HT-29 (cell line): ENCODE data around the gene MINDY3. TPM values are rescaled to one million over a fixed set of nuclear protein-coding genes. Genes with fewer than 3 reads are reported as not detected.
"Not testable (repeated sequence)": the region's sequence is repeated elsewhere in the genome, so short reads cannot be mapped to it uniquely, and the experiment has no call there.

Source experiments
- DNase-seq: peaks from one replicate; pipeline ENCODE4 v3.0.0-alpha.2; 2015; ENCODE audit warnings: low spot score
- total RNA-seq: library from RNA; depleted of rRNA; stranded (reverse); fragments of >200 nt; shearing (Covaris generic); gene quantifications from 2 replicates; pipeline ENCODE4 v1.2.3, GENCODE V29; 2014

MINDY3 gene
- total RNA-seq, 1 experiment from 2014 or later = 6.3 TPM

DNA sequence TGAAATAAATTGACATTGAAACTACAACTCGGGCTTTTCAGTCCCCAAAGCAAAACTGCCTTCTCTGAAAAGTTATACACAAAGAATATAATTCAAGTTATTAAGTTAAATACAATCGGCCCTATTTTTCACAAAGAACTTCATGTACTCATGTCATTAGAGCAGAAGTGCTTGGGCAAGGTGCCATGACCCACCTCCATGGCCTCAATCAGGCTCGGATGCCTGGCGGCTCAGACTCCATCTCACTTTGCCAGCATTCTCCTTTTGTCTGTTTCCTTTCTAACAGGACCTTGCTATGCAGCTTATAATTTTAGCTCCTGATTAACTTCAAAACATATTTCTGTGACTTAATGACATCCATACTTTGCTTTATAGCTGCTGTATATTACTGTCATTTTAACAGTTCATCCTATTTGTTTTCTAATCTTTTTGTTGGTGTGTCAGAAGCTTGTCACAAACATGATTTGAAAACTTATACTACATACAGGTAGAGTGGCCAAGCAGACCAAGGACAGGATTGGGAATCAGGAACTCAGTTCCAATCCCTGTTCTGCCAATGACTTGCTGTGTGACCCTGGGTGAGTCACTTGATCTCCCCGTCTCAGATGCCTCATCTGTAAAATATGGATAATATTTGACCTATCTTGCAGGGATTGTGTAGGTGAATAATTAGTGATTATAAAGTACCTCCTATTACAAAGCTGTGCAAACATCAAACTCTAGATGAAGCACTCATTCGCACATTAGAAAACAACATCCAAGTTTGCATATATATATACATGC lies 79.8 kb downstream of the MINDY3 start:
- DNase-seq = no peak

DNA sequence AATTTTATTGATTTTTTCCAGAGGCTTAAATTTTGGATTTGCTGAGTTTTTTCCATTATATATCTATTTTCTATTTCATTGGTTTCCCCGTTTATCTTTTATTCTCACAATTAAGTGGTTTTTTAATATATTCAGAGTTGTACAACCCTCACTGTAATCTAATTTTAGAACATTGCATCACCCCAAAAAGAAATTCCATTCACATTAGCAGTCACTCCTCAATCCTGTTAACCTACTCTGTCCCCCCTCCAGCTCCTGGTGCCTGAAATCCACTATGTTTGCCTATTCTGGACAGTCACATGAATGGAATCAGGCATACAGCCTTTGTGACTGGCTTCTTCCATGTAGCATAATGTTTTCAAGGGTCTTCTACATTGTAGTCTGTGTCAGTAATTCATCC lies 84.8 kb downstream of the MINDY3 start:
- no peak for DNase-seq

DNA sequence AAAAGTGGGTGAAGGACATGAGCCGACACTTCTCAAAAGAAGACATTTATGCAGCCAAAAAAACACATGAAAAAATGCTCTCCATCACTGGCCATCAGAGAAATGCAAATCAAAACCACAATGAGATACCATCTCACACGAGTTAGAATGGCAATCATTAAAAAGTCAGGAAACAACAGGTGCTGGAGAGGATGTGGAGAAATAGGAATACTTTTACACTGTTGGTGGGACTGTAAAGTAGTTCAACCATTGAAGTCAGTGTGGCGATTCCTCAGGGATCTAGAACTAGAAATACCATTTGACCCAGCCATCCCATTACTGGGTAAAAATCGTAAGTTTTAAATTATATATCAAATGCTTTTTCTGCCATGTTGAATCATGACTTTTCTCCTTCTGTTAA lies 85.8 kb downstream of the MINDY3 start:
- not testable (repeated sequence) for DNase-seq

DNA sequence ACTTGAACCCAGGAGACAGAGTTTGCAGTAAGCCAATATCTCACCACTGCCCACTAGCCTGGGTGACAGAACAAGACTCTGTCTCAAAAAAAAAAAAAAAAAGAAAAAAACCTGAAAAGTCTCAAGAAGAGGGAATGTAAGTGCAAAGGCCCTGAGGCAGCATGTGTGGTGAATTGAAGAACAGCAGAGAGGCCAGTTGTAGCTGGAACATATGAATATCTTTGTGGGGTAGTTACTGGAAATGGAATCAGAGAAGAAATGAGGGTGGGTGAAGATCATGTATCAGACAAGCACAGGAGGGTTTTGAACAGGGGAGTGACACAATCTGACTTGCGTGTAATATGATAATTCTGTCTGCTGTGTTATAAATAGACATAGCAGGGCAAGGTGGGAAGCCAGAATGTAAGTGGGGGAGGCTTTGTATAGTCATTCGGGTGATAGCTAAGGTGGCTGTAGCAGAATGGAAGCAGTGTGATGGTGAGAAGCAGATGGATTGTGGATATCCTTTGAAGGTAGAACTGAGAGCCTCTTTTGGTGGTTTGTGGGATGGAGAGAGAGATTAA lies 95.3 kb downstream of the MINDY3 start:
- DNase-seq = no peak

DNA sequence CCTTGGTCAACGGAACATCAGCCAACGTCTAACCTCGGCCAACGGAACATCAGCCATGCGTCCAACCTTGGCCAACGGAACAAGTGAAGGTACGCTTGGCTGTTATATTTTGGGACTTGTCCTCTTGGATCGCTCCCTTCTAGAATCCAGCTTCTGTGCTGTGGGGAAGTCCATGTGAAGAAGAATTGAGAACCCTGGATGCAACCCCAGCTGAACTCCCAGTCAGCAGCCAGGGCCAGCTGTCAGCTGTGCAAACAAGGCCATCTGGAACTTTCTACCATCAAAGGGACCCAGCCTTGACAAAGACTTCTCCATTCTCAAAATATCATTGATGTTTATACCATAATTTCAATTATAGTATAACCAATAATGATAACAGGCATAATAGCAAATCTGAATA lies 97.3 kb downstream of the MINDY3 start:
- no peak for DNase-seq

DNA sequence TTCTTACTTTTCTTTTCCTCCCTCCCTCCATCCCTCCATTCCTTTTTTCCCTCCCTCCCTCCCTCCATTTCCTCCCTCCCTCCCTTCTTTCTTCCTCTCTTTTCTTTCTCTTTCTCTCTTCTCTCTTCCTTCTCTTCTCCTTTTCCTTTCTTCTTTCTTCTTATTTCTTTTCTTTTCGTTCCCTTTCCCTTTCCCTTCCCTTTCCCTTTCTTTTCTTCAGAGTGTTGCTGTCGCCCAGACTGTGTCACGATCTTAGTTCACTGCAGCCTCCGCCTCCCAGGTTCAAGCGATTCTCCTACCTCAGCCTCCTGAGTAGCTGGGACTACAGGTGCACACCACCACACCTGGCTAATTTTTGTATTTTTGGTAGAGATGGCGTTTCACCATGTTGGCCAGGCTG lies 98.1 kb downstream of the MINDY3 start:
- DNase-seq = not testable (repeated sequence)

DNA sequence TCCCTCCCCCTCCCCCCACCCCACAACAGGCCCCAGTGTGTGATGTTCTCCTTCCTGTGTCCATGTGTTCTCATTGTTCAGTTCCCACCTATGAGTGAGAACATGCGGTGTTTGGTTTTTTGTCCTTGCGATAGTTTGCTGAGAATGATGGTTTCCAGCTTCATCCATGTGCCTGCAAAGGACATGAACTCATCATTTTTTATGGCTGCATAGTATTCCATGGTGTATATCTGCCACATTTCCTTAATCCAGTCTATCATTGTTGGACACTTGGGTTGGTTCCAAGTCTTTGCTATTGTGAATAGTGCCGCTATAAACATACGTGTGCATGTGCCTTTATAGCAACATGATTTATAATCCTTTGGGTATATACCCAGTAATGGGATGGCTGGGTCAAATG lies 99.1 kb downstream of the MINDY3 start:
- not testable (repeated sequence) for DNase-seq

DNA sequence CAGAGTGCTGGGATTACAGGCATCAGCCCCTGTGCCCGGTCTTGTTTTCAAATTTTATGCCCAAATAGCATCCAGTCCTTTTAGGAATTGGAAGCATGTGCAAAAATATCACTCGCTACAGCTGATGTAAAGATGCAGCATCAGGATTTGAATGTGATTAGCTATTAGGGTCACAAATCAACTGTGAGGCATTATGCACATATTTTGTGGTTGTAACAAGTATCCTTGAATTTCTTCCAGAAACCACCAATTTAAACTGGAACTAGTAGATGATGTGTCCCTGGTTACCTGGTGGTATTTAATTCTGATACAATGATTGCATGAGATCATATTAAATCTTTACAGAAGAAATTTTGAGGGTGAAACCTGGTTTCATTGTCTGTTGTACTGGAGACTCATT lies 99.6 kb downstream of the MINDY3 start:
- DNase-seq = no peak

DNA sequence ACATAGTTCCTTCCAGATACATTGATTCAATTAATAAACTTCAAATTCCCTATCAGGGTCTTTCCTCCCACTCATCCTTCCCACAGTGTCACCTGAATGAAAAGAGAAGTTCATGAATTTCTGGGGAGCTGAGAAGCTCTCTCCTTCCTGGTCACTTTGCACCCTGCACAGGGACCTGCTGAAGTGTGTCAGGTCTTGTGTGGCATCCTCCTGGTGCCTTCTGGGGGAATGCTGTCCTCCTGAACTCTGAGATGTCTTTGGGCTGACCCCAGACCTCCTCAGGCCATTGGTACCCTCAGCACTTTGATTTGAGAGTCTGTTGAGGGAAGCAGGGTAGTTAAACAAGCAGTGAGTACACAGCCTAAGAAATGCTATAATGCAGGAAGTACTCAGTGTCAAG lies 101.0 kb downstream of the MINDY3 start:
- DNase-seq = no peak

DNA sequence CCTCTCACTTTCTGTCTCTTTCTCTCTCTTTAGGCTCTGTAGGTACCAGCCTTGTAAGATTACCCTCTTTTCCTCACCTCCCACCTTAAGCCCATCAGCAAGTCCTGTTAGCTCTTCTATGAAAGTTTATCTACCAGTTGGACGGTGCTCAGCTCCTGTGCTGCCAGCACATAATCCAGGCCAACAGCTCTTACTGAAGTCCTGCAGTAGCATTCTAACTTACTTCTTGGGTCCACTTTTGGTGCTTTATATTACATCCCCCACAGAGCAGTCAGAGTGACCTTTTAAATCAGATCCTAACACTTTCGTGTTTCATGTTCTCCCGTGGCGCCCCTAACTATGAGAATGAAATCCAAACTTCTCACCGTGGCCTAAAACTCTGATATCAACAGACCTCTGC lies 101.7 kb downstream of the MINDY3 start:
- DNase-seq = no peak

DNA sequence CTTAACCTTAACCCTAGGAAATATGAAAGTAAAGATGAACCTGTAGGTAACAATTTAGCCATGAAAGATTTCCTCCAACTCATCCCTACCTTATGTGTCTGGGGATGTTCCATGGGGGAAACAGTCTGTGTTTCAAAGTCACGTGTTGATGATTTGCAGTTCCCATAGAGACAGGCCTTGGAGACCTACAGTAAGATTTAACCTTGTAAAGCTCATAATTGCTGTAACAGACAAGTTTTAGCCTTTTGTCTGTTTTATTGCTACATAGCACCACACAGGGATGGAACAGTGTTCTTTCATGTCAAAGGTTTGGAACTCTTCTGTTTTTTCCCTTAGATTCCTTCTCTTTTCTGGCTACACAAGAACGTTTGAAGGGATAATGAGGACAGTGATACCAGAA lies 105.4 kb downstream of the MINDY3 start:
- DNase-seq = no peak

DNA sequence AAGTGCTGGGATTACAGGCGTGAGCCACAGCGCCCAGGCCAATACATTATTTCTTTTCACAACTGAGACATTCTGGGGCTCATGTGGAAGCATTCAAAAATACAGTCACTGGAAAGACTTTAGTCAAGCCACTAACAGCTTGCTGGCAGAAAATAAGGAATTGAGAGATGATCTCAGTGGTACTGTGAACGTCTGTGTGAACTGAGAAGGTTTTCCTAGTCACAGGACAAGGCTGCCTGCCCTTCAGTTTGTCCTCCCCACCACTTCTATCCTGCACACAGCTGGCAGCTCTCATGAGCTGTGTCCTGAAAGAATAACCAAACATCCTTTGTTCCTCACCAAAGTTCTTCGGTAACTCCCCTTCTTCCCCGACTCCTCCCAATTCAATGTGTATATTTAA lies 109.3 kb downstream of the MINDY3 start:
- DNase-seq = no peak

DNA sequence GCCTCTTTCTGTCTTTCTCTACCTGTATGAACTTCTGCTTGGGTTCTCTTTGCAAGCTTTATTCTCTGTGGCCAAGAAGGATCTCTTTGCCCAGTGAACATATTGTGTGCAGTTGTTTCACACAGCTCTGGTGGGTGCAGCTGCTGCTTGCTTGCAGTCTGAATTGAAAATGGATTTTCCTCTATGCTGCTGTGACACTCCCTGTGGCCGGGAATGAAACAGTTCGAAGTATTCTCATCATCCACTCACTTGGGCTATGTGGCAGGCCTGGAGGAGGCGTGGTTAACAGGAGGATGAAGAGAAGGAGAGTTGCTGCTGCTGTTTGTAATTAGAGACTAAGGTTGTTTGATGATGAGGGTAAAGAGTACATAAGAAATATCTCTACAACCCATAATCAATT lies 112.2 kb downstream of the MINDY3 start:
- no peak for DNase-seq

DNA sequence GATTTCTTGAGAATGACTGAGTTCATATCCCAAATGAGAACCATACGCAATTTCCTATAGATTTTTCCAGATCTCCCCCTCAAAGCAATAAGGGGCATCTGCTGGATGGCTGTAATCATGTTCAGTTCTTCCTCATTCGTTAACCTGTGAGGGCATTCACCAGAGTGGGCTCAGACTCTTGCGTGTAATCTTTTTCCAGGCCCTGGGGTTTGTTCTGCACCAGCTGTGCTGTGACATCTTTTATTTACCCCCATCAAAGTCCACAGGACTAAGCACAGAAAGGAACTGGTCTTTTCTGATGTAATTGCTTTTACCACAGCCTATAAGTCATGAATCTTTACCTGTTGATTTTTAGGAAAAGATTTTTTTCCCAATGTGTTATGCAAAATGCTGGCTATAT lies 112.7 kb downstream of the MINDY3 start:
- DNase-seq = no peak

DNA sequence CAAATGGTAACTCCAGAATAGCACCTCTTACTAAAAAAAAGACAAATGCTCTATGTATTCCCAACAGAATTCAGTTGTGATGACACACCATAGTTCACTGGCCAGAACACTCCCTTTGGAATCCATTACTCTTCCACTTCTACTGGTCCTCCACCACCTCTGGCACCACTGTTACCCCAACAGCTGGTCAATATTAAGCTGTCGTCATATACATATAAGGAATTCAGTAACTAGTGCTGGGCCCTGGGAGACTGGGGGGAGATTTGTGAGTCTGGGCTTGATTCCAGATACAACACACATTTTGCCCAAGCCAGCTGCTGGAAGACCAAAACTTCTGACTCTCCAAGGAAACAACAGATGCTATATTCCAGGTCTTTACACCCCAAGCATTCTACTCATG lies 114.6 kb downstream of the MINDY3 start:
- no peak for DNase-seq

DNA sequence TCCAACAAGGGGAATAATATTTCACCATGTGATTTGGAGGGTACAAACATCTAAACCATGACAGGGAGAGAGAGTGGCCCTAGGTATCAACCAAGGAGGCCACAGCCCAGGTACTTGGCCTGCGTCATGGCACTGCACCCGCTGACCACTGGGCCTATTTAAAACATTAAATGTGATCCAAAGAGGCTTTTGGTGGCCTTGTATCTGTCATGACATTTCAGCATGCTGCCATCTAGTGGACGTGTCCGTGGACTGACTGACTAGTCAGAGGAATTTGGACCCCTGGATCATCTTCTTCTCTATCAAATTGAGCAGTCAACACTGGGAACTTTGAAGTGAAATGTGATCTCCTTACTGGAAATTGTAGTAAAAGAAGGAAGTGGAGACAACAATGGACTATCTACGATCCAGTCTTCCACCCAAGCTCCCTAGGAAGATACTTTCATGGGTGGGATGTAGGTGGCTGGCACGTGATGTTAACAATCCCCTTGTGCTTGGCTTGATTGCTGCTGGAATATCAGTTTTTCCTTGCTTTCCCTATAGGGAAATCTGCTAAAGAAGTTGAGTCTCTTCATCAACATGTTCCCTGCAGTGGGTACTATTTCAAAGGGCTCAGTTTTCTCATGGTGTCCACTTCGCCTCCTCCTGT lies 116.0 kb downstream of the MINDY3 start:
- peak; percentile 80 for DNase-seq

DNA sequence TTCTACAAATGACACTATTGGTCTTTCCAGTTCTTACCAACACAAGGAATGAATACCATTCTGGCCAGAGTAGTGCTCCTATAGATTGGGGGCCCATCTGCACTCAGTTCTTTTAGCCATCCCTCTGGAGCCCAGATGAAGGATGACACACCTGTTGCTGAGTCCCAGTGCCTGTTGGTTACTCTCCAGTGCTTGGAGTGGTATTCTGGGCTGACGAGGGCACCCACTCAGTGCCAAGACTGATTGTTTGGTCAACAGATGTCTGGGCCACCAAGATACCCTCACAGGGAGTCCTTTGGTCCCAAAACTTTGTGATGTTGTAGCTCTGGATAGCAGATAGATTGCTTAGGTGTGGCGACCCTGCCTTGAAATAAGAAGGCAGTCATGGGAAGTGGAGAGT lies 116.9 kb downstream of the MINDY3 start:
- no peak for DNase-seq

DNA sequence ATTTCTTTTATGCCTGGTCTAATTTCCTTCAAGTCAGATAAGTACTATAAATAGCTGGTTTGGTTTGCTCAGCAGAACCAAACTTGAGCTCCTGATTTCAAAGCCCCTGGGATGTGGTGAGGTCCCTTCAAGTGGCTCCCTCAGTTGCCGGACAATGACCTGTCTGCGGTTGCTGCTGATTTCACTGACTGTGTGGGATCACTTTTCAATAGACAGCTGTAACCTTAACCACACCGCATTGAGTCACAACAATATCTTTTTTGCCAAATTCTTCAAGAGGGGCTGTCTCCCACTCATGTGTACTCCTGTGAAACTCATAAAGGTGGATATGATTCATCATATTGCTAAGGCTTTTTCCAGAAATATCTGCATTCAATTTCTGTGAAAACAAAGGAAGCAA lies 117.5 kb downstream of the MINDY3 start:
- no peak for DNase-seq

DNA sequence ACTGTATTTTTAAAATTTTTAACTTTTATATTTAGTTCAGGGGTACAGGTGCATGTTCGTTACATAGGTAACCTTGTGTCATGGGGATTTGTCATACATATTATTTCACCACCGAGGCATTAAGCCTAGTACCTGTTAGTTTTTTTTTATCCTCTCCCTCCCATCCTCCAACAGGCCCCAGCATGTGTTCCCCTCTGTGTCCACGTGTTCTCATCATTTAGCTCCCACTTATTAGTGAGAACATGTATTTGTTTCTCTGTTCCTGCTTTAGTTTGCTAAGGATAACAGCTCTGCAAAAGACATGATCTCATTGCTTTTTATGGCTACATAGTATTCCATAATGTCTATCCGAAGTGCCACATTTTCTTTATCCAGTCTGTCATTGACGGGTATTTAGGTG lies 118.2 kb downstream of the MINDY3 start:
- no peak for DNase-seq

DNA sequence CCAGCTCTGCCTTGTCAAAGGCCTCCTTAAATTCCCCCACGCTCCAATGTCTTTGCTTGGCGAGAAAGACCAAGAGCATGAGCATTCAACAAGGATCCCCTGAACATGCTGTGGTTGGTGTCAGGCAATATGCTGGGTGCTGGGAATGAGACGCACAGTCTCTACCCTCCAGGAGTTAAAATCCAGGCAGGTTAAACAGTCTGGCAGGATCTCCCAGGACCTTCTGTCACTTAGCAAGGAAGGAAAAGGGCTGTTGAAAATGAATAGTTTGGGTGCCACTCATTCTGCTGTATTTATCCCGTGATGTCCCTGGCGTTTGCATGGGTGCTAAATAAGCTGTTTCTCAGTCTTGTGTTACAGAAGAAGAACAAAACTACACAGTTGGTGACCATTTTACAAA lies 118.7 kb downstream of the MINDY3 start:
- no peak for DNase-seq

DNA sequence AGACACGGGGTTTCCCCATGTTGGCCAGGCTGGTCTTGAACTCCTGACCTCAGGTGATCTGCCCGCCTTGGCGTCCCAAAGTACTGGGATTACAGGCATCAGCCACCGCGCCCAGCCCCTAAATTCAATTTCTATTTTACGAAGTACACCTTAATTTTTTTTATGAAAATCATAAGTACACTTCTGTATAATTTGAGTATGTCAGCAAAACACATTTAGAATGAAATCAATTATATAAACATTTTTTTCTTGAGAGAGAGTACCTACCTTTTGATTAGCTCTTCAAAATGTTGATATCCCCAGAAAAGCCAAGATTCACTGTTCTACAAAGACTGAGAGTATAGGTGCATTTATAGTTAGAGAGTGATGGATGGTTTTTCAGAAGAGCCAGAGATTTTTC lies 120.0 kb downstream of the MINDY3 start:
- DNase-seq = no peak

DNA sequence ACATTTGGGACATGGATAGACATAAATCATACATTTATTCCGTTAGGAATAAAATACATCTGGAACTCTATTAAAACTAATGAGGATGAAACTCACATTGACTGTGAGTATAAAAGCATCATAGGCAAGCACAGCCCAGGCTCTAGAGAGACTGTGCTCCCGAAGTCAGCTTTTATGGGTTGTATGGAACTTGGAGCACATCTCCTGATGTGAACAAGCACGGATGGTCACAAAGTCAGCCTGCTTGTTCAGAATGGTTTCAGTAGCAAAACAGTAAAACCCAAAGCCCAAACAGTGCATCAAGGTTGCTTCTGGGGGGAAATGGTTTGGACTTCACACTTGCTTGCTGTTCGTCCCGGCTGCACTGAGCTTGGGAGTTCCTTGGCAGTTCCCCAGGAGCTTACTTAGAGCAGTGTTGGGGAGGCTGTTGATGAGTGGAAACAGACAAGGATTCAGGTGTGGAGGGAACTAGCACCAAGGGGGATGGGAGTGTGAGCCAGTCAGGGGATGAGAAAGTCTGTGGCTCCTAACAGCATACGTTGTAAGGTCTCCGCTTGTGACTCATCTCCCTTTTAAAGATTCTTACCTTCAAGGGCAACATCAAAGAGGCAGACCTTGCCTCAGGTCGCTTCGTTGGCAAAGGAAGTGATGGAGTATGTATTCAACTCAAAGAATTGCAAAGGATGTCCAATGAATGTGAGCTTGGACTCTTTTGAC lies 120.9 kb downstream of the MINDY3 start:
- no peak for DNase-seq
